ENCODE measurements around the gene PSKH1.

PSKH1 gene

DNA sequence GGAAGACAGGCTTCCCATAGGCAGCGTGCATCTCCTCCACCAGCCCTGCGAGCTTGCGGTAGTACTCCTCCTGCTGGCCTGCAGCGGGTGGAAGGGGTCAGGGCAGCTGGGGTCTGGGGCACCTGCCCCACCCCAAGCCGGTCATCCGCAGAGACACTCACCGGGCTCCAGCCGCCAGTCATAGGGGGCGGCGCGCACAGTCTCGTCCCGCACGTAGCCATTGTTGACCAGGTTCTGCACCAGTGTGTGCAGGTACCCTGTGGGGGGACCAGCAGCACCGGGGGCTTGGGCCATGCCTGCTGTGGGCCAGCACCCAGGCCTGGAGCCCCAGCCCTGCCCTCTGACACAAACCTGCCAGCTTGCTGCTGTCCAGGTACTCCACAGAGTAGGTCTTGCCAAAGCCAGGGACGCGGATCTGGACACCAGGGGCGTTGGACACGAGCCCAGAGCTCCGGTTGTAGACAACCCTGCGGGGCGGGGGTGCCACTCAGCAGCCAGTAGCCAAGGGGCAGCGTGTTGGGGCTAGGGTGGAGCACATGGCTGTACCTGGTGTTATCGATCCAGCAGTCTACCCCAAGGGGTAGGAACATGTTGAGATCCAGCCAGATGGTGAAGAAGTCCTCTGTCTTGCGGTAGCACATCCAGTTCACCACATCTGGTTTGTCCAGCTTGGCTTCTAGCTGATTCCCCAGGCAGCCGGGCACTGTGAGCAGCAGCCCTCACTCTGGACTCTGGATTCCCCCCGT lies 49.6 kb downstream of the PSKH1 start:
- DNase-seq, result no peak

DNA sequence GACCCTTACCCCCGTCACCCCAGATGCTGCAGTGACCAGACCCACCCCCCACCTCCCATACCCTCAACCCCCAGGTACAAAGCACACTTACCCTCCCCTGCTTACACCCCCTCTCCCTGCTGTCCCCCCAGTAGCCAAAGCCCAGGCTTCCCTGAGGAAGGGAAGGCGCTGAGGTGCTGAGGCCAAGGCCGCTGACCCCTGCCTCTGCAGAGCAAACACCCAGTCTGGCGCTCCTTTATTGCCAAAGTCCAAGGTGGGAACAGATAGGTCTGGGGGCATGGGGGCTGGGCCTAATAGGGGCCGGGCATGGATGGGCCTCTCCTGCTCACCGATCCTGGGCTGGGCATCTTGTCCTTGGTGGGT lies 50.2 kb downstream of the PSKH1 start:
- DNase-seq, result no peak

DNA sequence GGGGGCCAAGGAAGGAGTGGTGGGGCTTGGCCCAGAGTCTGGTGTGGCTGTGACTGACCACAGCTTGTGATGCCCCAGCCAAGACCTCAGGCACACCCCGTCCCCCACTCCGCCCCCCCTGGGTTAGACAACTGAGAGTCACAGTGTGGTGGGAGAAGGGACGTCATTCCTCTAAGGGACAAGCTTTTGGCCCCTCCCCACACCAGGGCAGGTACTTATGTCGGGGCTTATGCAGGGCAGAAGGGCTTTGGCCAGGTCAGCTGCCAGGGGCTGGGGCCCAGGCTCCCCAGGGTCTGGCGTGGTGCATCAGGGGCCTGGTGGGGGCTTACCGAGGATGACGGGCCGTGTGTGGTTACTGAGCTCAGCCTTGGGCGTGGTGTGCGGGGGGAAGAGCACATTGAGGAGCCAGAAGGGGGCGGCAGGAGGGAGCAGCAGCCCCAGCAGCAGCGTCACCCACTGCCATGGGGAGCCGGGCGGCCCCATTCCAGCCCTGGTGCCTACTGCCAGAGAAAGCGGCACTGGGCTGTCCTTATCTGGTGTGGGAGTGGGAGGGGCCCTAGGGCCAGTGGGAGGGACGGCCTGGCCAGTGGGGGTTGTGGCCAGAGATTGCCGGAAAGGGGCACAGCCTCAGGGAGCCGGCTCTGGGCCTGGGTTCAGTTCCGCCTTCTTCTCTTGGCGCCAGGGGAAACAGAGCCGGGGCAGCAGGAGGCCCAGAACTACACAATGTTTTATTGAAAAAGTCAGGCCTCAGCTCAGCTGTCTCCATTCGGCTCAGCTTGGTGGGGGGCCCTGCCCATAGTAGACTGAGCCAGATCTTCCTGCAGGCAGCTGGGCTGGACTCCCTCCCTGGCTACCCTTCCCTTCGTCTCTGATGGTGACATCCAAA lies 50.8 kb downstream of the PSKH1 start, which contains the start of gene LCAT:
LCAT (minus strand) TSS at position 502 of the 886 bp plus-strand sequence; CDS start at position 483, 19 bp downstream.
- DNase-seq, result no peak

DNA sequence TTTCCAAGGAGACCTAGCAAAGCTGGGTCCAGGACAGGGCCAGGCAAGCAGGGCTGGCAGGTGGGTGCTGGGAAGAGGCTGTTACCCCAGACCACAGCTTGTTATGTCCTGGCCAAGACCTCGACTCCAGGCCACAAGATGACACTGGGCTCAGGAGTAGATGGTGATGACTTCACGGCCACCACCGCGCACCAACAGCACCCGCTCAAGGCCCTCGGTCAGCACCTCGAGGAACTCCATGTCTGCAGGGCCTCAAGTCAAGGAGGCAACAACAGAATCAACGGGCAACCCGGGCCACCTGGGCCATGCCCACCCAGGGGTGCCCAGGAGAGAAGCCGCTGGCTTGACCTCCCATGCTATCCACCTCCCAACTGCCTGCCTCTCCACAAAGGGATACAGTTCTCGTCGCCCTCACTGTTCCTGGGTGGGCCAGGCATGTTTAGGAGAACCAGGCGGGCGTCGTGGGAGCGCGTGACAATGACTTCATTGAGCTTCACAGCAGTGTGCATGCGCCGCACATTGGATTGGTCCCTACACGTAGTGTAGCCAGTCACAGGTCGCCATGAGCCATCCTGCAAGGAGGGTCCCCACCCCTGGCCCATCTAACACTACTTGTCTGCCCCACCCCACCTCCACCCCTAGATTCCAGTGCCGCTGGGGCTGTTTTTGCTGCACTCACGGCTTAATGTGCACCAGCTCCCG lies 51.8 kb downstream of the PSKH1 start:
- DNase-seq, result no peak

- DNase-seq, result no peak
These were observed 52.4 kb downstream of the PSKH1 start for GRCh38 chr16:67945392-67945933.

- DNase-seq, result no peak
These were observed 53.1 kb downstream of the PSKH1 start for GRCh38 chr16:67946128-67946569.

- no peak for DNase-seq
These were observed 54.0 kb downstream of the PSKH1 start for GRCh38 chr16:67946966-67947558.

GRCh38 chr16:67948015-67948414 lies 55.0 kb downstream of the PSKH1 start:
- DNase-seq, result no peak

DNA sequence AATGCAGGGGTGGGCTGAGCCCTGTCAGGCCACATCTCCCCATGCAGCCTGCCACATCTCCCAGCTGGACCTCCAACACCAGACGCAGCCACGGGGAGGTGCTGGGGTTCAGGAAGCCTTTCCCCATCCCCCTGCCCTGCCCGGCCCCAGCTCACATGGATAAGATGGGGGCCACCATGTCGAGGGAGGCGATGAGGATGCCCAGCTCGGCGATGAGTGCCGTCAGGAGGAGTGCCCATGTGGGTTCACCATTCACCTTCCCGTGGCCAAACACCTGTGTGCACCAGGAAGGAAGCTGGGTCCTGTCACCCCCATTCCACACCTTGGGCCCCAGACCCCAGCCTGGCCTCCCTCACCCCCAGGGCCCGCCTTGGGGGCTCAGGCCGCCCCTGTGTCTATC lies 56.6 kb downstream of the PSKH1 start:
- no peak for DNase-seq

GRCh38 chr16:67950335-67950843 lies 57.3 kb downstream of the PSKH1 start:
- DNase-seq, result no peak

GRCh38 chr16:67951485-67951884 lies 58.4 kb downstream of the PSKH1 start:
- DNase-seq, result no peak

- no peak for DNase-seq
These were observed 60.8 kb downstream of the PSKH1 start for GRCh38 chr16:67953641-67954375.

- DNase-seq, result no peak
These were observed 61.6 kb downstream of the PSKH1 start for GRCh38 chr16:67954421-67955196.

GRCh38 chr16:67957622-67958021 lies 64.6 kb downstream of the PSKH1 start:
- no peak for DNase-seq

GRCh38 chr16:67959536-67960329 lies 66.7 kb downstream of the PSKH1 start:
- no peak for DNase-seq

DNA sequence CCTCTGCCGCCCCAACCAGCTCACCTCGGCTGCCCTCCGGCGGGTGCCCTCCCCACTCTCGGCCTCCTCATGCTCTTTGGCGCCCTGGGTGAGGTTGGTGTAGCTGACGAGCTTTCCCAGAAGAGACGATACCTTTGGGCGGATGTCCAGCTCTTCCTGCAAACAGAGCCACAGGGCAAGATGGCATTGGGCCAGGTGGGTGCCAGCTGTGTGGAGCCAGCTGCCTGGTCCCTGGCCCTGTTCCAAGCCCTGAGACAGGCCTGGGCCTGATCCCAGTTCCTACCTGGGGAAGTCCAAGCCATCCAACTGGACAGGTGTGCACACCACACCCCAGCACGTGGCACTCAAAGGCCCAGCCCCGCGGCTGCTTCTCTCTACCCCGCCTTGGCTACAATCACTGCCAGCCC lies 68.5 kb downstream of the PSKH1 start:
- DNase-seq, result no peak

DNA sequence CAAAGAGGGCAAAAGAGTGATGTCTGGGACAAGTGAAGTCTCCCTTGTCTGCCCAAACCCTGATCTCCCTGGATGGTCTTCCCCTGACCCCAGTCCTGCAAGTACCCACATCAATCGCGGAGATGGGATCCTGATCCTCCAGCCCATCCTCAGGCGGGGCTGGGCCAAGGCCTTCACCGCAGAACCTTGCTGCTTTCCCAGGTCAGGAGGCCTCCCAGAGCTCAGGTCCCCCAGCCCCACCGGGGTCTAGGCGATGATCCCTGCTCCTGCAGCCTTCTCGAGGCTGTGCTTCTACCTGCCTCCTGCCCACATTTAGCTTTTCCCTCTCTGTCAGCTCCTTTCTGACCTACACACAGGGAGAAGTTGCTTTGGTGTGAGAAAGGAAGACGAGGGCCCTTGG lies 69.1 kb downstream of the PSKH1 start:
- DNase-seq, result no peak

DNA sequence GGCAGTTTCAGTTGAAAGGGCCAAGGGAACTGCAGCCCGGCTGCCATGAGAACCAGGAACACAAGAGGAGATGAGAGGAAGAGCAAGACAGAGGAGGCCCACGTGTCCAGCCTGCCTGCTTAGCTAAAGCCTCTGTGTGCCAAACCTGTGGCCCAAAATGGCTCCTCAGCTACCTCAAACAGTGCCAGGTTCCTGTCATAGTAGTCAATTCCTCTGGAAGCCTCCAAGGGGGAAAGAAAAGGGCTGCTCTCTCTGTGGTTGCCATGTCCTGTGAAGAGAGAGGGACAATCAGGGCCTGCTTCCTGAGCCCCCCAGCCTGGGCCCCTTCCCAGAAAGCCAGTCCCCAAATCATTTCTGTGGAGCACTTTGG lies 70.2 kb downstream of the PSKH1 start:
- no peak for DNase-seq

GRCh38 chr16:67963662-67964321 lies 70.7 kb downstream of the PSKH1 start:
- DNase-seq, result no peak
